WTC11 (cell line): ENCODE measurements around the gene PIK3CA. TPM values are rescaled to one million over a fixed set of nuclear protein-coding genes. Genes with fewer than 3 reads are reported as not detected.

Experiments used
- ATAC-seq: fragments of 200-7000 bp; cut with Tn5 transposase; 2 replicates; pipeline ENCODE4 v1.10.0; 2021; ENCODE audit warnings: mild to moderate bottlenecking, moderate library complexity
- CTCF ChIA-PET: fragments of 300-600 bp; sonication (Branson Sonifier 250); formaldehyde crosslinking; loops from one replicate; lab custom pipeline; 2021; ENCODE audit warnings: antibody characterized with exemption; lab: Charles Lee
- POLR2A ChIA-PET: fragments of 350-600 bp; sonication (Branson Sonifier 250); formaldehyde crosslinking; loops from one replicate; lab custom pipeline; 2021; ENCODE audit warnings: antibody characterized with exemption; lab: Charles Lee
- DNase-seq: peaks from one replicate; pipeline ENCODE4 v3.0.0; 2021; ENCODE audit warnings: low spot score
- H3K27ac Mint-ChIP-seq: 2 replicates; pipeline ENCODE4 v1.8.0; 2021; ENCODE audit warnings: mixed read lengths
- H3K27me3 Mint-ChIP-seq: 2 replicates; pipeline ENCODE4 v1.8.0; 2021; ENCODE audit warnings: low read depth, mild to moderate bottlenecking, moderate library complexity, mixed read lengths
- H3K36me3 Mint-ChIP-seq: 2 replicates; pipeline ENCODE4 v1.8.0; 2021; ENCODE audit warnings: mixed read lengths
- H3K4me1 Mint-ChIP-seq: 2 replicates; pipeline ENCODE4 v1.8.0; 2022; ENCODE audit warnings: mixed read lengths
- H3K4me3 Mint-ChIP-seq: 2 replicates; pipeline ENCODE4 v1.8.0; 2021; ENCODE audit warnings: mild to moderate bottlenecking, moderate library complexity, mixed read lengths
- H3K9me3 Mint-ChIP-seq: 2 replicates; pipeline ENCODE4 v1.8.0; 2021; ENCODE audit warnings: mixed read lengths
- ATF1 ChIP-seq: sonication (generic); formaldehyde crosslinking; IDR thresholded peaks from 2 replicates; pipeline ENCODE4 v1.8.1; 2023; ENCODE audit warnings: mild to moderate bottlenecking, moderate library complexity, missing genetic modification reagents
- ATF6 ChIP-seq: sonication (generic); formaldehyde crosslinking; IDR thresholded peaks from 2 replicates; pipeline ENCODE4 v1.8.1; 2023; ENCODE audit warnings: mild to moderate bottlenecking, missing genetic modification reagents
- CDX4 ChIP-seq: fragments of 250-450 bp; sonication (Bioruptor Pico); IDR thresholded peaks from 2 replicates; pipeline ENCODE4 v1.9.0; 2021; ENCODE audit warnings: moderate library complexity, mild to moderate bottlenecking, inconsistent platforms, borderline replicate concordance
- CREM ChIP-seq: sonication (generic); formaldehyde crosslinking; IDR thresholded peaks from 2 replicates; pipeline ENCODE4 v1.8.1; 2022; ENCODE audit warnings: mild to moderate bottlenecking, missing genetic modification reagents, moderate library complexity
- E2F5 ChIP-seq: sonication (generic); formaldehyde crosslinking; IDR thresholded peaks from 2 replicates; pipeline ENCODE4 v1.8.1; 2022; ENCODE audit warnings: mild to moderate bottlenecking, moderate library complexity, missing genetic modification reagents
- ELF4 ChIP-seq: sonication (generic); formaldehyde crosslinking; IDR thresholded peaks from 2 replicates; pipeline ENCODE4 v1.8.1; 2022; ENCODE audit warnings: low read depth, mild to moderate bottlenecking, moderate library complexity, missing genetic modification reagents
- EMX1 ChIP-seq: fragments of 250-450 bp; sonication (Bioruptor Pico); IDR thresholded peaks from 2 replicates; pipeline ENCODE4 v1.8.0; 2021; ENCODE audit warnings: mild to moderate bottlenecking
- ESRRA ChIP-seq: sonication (generic); formaldehyde crosslinking; IDR thresholded peaks from 2 replicates; pipeline ENCODE4 v1.8.1; 2022; ENCODE audit warnings: mild to moderate bottlenecking, missing genetic modification reagents, borderline replicate concordance
- ETV6 ChIP-seq: sonication (generic); formaldehyde crosslinking; IDR thresholded peaks from 2 replicates; pipeline ENCODE4 v1.8.1; 2022; ENCODE audit warnings: mild to moderate bottlenecking, missing genetic modification reagents
- FOXK1 ChIP-seq: sonication (generic); formaldehyde crosslinking; IDR thresholded peaks from 2 replicates; pipeline ENCODE4 v1.8.0; 2022; ENCODE audit warnings: mild to moderate bottlenecking, moderate library complexity, missing genetic modification reagents
- JUN ChIP-seq: sonication (generic); formaldehyde crosslinking; IDR thresholded peaks from 2 replicates; pipeline ENCODE4 v1.8.0; 2023; ENCODE audit warnings: mild to moderate bottlenecking, missing genetic modification reagents
- MAX ChIP-seq: sonication (generic); formaldehyde crosslinking; IDR thresholded peaks from 2 replicates; pipeline ENCODE4 v1.8.0; 2022; ENCODE audit warnings: mild to moderate bottlenecking, missing genetic modification reagents
- MXD4 ChIP-seq: fragments of 250-450 bp; sonication (Bioruptor Pico); IDR thresholded peaks from 2 replicates; pipeline ENCODE4 v1.8.0; 2021; ENCODE audit warnings: mild to moderate bottlenecking, moderate library complexity, borderline replicate concordance
- NR1H2 ChIP-seq: sonication (generic); formaldehyde crosslinking; IDR thresholded peaks from 2 replicates; pipeline ENCODE4 v1.9.0; 2021; ENCODE audit warnings: mild to moderate bottlenecking, moderate library complexity, missing genetic modification reagents
- RORB ChIP-seq: fragments of 250-450 bp; sonication (Bioruptor Pico); IDR thresholded peaks from 2 replicates; pipeline ENCODE4 v1.9.0; 2021; ENCODE audit warnings: mild to moderate bottlenecking
- SMAD3 ChIP-seq: sonication (generic); formaldehyde crosslinking; IDR thresholded peaks from 2 replicates; pipeline ENCODE4 v1.8.0; 2022; ENCODE audit warnings: missing genetic modification reagents, mild to moderate bottlenecking, borderline replicate concordance
- TEAD1 ChIP-seq: sonication (generic); formaldehyde crosslinking; IDR thresholded peaks from 2 replicates; pipeline ENCODE4 v1.8.0; 2022; ENCODE audit warnings: mild to moderate bottlenecking, missing genetic modification reagents
- USF1 ChIP-seq: sonication (generic); formaldehyde crosslinking; IDR thresholded peaks from 2 replicates; pipeline ENCODE4 v1.8.0; 2022; ENCODE audit warnings: mild to moderate bottlenecking, missing genetic modification reagents
- ZBTB21 ChIP-seq: sonication (generic); formaldehyde crosslinking; IDR thresholded peaks from 2 replicates; pipeline ENCODE4 v1.8.1; 2023; ENCODE audit warnings: mild to moderate bottlenecking, missing genetic modification reagents, borderline replicate concordance
- ZNF219 ChIP-seq: sonication (generic); formaldehyde crosslinking; IDR thresholded peaks from 2 replicates; pipeline ENCODE4 v1.8.0; 2023; ENCODE audit warnings: missing genetic modification reagents, mild to moderate bottlenecking, borderline replicate concordance
- ZNF317 ChIP-seq: sonication (generic); formaldehyde crosslinking; IDR thresholded peaks from 2 replicates; pipeline ENCODE4 v1.8.1; 2023; ENCODE audit warnings: low read depth, mild to moderate bottlenecking, moderate library complexity, missing genetic modification reagents, borderline replicate concordance
- ZNF671 ChIP-seq: fragments of 250-450 bp; sonication (Bioruptor Pico); IDR thresholded peaks from 2 replicates; pipeline ENCODE4 v1.8.0; 2021; ENCODE audit warnings: mild to moderate bottlenecking
- total RNA-seq: library from RNA; stranded (reverse); gene quantifications from 3 replicates; pipeline ENCODE4 v1.2.3, GENCODE V29; 2021

The PIK3CA gene
- total RNA-seq, 1 experiment from 2014 or later: 10.1 TPM

- Mint-ChIP-seq H3K27me3 (peaks cover 34% of the 10 kb centered on the region), H3K36me3 (peaks cover 23% of the 10 kb centered on the region), H3K4me1 (no peaks in the 10 kb centered on the region)
- no peak for TF ChIP-seq USF1 (CRISPR knock-in tag)
- TF ChIP-seq ATF6 (CRISPR knock-in tag): no peak
- no peak for TF ChIP-seq CDX4 (CRISPR knock-in tag)
- TF ChIP-seq ETV6 (CRISPR knock-in tag): no peak
- no peak for TF ChIP-seq RORB (CRISPR knock-in tag)
- no peak for TF ChIP-seq ATF1 (CRISPR knock-in tag)
- TF ChIP-seq ZNF219: no peak
- TF ChIP-seq ZNF671 (CRISPR knock-in tag): no peak
- TF ChIP-seq ZBTB21: no peak
- no peak for TF ChIP-seq NR1H2 (CRISPR knock-in tag)
- no peak for TF ChIP-seq JUN (CRISPR knock-in tag)
- TF ChIP-seq MAX (CRISPR knock-in tag): no peak
- TF ChIP-seq FOXK1 (CRISPR knock-in tag): no peak
- TF ChIP-seq, all 79 proteins: peak for 0
- Mint-ChIP-seq H3K4me3 (no peak overlapping the region), H3K27ac (no peak overlapping the region), H3K9me3 (peaks cover 25% of the 10 kb centered on the region)
- CTCF ChIA-PET: interaction anchor here (1.9 to 2.8 kb wide), 2 partner anchors 9 to 59 kb away, joined by 6 to 7 read pairs; no protein-coding TSS in a partner anchor
- DNase-seq: no peak
- POLR2A ChIA-PET: no interaction called here
- no peak for ATAC-seq
Measured at GRCh38 chr3:179263134-179263533, 115.0 kb downstream of the PIK3CA start.

GRCh38 chr3:179264449-179264848 is 116.3 kb downstream of the PIK3CA start:
- Mint-ChIP-seq H3K36me3 (peaks cover 18% of the 10 kb centered on the region), H3K27ac (no peak overlapping the region), H3K4me3 (no peak overlapping the region), H3K4me1 (no peaks in the 10 kb centered on the region), H3K9me3 (peaks cover 19% of the 10 kb centered on the region), H3K27me3 (peaks cover 26% of the 10 kb centered on the region)
- TF ChIP-seq ATF6 (CRISPR knock-in tag): no peak
- TF ChIP-seq USF1 (CRISPR knock-in tag): no peak
- no peak for TF ChIP-seq SMAD3 (CRISPR knock-in tag)
- TF ChIP-seq MXD4 (CRISPR knock-in tag): no peak
- no peak for TF ChIP-seq TEAD1 (CRISPR knock-in tag)
- TF ChIP-seq ELF4 (CRISPR knock-in tag): no peak
- TF ChIP-seq EMX1 (CRISPR knock-in tag): no peak
- no peak for TF ChIP-seq FOXK1 (CRISPR knock-in tag)
- no peak for TF ChIP-seq E2F5 (CRISPR knock-in tag)
- no peak for TF ChIP-seq ZNF317 (CRISPR knock-in tag)
- TF ChIP-seq CREM: no peak
- TF ChIP-seq ESRRA (CRISPR knock-in tag): no peak
- ATAC-seq (no peak), DNase-seq (no peak)
- POLR2A ChIA-PET: no interaction called here
- CTCF ChIA-PET: no interaction called here
